Panc1 (cell line): Measurements from ENCODE around the gene KCNJ14. TPM values are rescaled to one million over a fixed set of nuclear protein-coding genes. Genes with fewer than 3 reads are reported as not detected.
A peak's percentile ranks its signal among the peaks of the same experiment; 100 is the strongest.

Source experiments
- ATAC-seq: fragments of 200-7000 bp; cut with Tn5 transposase; 2 replicates; pipeline ENCODE4 v1.9.1; 2020; ENCODE audit warnings: mild to moderate bottlenecking, moderate library complexity
- BruUV-seq: library from RNA; stranded (reverse); fragments of 400-500 nt; replicated peaks from 2 replicates; lab custom pipeline; 2021; lab: Mats Ljungman, UMichigan
- CTCF ChIA-PET: fragments of 300-600 bp; sonication (Branson Sonifier 250); formaldehyde crosslinking; loops from one replicate; lab custom pipeline; 2022; ENCODE audit warnings: antibody characterized with exemption; lab: Charles Lee
- POLR2A ChIA-PET: fragments of 300-600 bp; sonication (Branson Sonifier 250); formaldehyde crosslinking; loops from one replicate; lab custom pipeline; 2022; ENCODE audit warnings: antibody characterized with exemption; lab: Charles Lee
- DNase-seq: peaks from one replicate; pipeline ENCODE4 v3.0.0-alpha.2; 2010; ENCODE audit warnings: low read depth, low spot score
- H3K27ac ChIP-seq: 2 replicates; pipeline ENCODE4 v1.5.1; 2011; ENCODE audit warnings: mild to moderate bottlenecking, low read length, inconsistent platforms
- H3K27me3 ChIP-seq: fragments of 200-500 bp; sonication (Bioruptor generic); 2 replicates; pipeline ENCODE4 v1.6.0; 2014; ENCODE audit warnings: low read length, inconsistent platforms; ENCODE audit not compliant: control insufficient read depth, insufficient read depth
- H3K36me3 ChIP-seq: fragments of 200-500 bp; sonication (Bioruptor generic); 2 replicates; pipeline ENCODE4 v1.5.1; 2014; ENCODE audit warnings: inconsistent platforms, mild to moderate bottlenecking, low read length, moderate library complexity; ENCODE audit not compliant: control insufficient read depth, insufficient read depth
- H3K4me1 ChIP-seq: 2 replicates; pipeline ENCODE4 v1.5.1; 2011; ENCODE audit warnings: inconsistent platforms, mild to moderate bottlenecking, low read length, moderate library complexity; ENCODE audit not compliant: control insufficient read depth, insufficient read depth
- H3K4me3 ChIP-seq, 2 experiments: 2 replicates each; pipeline ENCODE4 v1.5.1; 2011 to 2012; ENCODE audit warnings: low read depth in 2 of 2, low read length in 2 of 2, mild to moderate bottlenecking in 2 of 2, inconsistent platforms in 1 of 2, moderate library complexity in 1 of 2
- H3K9me3 ChIP-seq: fragments of 200-500 bp; sonication (Bioruptor generic); 2 replicates; pipeline ENCODE4 v1.5.1; 2014; ENCODE audit warnings: low read depth, mild to moderate bottlenecking, inconsistent platforms, low read length, moderate library complexity; ENCODE audit not compliant: control insufficient read depth, insufficient read depth
- POLR2AphosphoS5 ChIP-seq: IDR thresholded peaks from 2 replicates; pipeline ENCODE4 v1.6.1; 2012; ENCODE audit warnings: mild to moderate bottlenecking, low read depth, low read length, moderate library complexity
- SIN3A ChIP-seq: IDR thresholded peaks from 2 replicates; pipeline ENCODE4 v1.6.1; 2012; ENCODE audit warnings: low read depth, mild to moderate bottlenecking, low read length, moderate library complexity, borderline replicate concordance; ENCODE audit not compliant: insufficient read depth
- TCF7L2 ChIP-seq: IDR thresholded peaks from 2 replicates; pipeline ENCODE4 v1.6.1; 2011; ENCODE audit warnings: mild to moderate bottlenecking, low read depth, low read length, inconsistent platforms
- in situ Hi-C: cut with HindIII; loops from 2 replicates; pipeline ENCODE4 v1.10.0; 2016; ENCODE audit warnings: low sequenced_read_pairs, low pct_unique_long_range_greater_than_20kb
- intact Hi-C: fragments of 100-400 bp; cut with micrococcal nuclease; formaldehyde crosslinking; loops from one replicate; pipeline ENCODE4 v1.10.0; 2022; ENCODE audit not compliant: unreplicated experiment
- total RNA-seq: library from RNA; stranded (reverse); gene quantifications from one replicate; pipeline ENCODE4 v1.2.1, GENCODE V29; 2021; ENCODE audit not compliant: unreplicated experiment
- TF ChIP-seq, protein P1 (sequence below): fragments of 450-650 bp; IDR thresholded peaks from 2 replicates; pipeline ENCODE4 v1.5.1; 2017; ENCODE audit warnings: mild to moderate bottlenecking
- TF ChIP-seq, protein P2 (sequence below), 2 experiments: IDR thresholded peaks; 2 replicates each; pipeline ENCODE4 v1.6.1; 2011 to 2012; ENCODE audit warnings: low read depth in 2 of 2, control low read depth in 1 of 2, low read length in 1 of 2, mild to moderate bottlenecking in 1 of 2, moderate library complexity in 1 of 2; ENCODE audit not compliant: insufficient read depth in 1 of 2

KCNJ14 gene
- total RNA-seq, 1 experiment from 2014 or later: 2.9 TPM

- H3K4me3 ChIP-seq: no peak overlapping the region
- POLR2A ChIA-PET: no interaction called here
- H3K27ac ChIP-seq: no peak overlapping the region
- H3K9me3 ChIP-seq: no peaks in the 10 kb centered on the region
- no peak for DNase-seq
- ATAC-seq: peak; percentile 24; the same call in 1 of the 2 replicates
- intact Hi-C loops: no loop called here
- CTCF ChIA-PET: no interaction called here
- in situ Hi-C loops: no loop called here
- BruUV-seq: no TSS peak
- no peaks in the 10 kb centered on the region for H3K27me3 ChIP-seq
- peaks cover 7% of the 10 kb centered on the region for H3K4me1 ChIP-seq
- TF ChIP-seq, protein P1, sequence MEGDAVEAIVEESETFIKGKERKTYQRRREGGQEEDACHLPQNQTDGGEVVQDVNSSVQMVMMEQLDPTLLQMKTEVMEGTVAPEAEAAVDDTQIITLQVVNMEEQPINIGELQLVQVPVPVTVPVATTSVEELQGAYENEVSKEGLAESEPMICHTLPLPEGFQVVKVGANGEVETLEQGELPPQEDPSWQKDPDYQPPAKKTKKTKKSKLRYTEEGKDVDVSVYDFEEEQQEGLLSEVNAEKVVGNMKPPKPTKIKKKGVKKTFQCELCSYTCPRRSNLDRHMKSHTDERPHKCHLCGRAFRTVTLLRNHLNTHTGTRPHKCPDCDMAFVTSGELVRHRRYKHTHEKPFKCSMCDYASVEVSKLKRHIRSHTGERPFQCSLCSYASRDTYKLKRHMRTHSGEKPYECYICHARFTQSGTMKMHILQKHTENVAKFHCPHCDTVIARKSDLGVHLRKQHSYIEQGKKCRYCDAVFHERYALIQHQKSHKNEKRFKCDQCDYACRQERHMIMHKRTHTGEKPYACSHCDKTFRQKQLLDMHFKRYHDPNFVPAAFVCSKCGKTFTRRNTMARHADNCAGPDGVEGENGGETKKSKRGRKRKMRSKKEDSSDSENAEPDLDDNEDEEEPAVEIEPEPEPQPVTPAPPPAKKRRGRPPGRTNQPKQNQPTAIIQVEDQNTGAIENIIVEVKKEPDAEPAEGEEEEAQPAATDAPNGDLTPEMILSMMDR: no peak
- TF ChIP-seq, protein P2, sequence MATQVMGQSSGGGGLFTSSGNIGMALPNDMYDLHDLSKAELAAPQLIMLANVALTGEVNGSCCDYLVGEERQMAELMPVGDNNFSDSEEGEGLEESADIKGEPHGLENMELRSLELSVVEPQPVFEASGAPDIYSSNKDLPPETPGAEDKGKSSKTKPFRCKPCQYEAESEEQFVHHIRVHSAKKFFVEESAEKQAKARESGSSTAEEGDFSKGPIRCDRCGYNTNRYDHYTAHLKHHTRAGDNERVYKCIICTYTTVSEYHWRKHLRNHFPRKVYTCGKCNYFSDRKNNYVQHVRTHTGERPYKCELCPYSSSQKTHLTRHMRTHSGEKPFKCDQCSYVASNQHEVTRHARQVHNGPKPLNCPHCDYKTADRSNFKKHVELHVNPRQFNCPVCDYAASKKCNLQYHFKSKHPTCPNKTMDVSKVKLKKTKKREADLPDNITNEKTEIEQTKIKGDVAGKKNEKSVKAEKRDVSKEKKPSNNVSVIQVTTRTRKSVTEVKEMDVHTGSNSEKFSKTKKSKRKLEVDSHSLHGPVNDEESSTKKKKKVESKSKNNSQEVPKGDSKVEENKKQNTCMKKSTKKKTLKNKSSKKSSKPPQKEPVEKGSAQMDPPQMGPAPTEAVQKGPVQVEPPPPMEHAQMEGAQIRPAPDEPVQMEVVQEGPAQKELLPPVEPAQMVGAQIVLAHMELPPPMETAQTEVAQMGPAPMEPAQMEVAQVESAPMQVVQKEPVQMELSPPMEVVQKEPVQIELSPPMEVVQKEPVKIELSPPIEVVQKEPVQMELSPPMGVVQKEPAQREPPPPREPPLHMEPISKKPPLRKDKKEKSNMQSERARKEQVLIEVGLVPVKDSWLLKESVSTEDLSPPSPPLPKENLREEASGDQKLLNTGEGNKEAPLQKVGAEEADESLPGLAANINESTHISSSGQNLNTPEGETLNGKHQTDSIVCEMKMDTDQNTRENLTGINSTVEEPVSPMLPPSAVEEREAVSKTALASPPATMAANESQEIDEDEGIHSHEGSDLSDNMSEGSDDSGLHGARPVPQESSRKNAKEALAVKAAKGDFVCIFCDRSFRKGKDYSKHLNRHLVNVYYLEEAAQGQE (IDR thresholded peaks at IDR 0.05; ENCODE audit: insufficient read depth in 1 of 2, low read depth in 2 of 2, low read length in 1 of 2): no peak
- TF ChIP-seq TCF7L2 (no peak), SIN3A (no peak), POLR2AphosphoS5 (no peak)
- H3K36me3 ChIP-seq: no peaks in the 10 kb centered on the region; the same call in 1 of the 2 replicates
Observed at GRCh38 chr19:48479686-48480085, 24.3 kb downstream of the KCNJ14 start.

DNA sequence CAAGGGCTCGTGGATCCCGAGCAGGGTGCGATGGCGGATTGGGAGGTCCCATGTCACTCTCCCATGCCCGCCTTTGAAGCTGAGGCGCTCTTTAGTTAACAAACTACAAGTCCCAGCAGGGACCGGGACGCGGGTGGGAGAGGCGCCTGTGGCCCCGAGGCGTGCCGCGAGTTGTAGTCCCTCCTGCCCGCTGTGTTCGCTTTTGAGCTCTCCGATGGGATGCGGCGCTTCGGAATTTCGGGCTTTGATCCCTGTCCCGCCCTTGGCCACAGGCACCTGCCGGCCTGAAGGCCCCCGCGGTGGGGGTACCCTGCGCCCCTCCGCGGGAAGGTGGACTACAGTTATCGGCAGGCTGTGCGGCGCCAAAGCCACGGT, 24.8 kb downstream of the KCNJ14 start:
- ChIA-PET POLR2A (no interaction called here), CTCF (no interaction called here)
- no peaks in the 10 kb centered on the region for H3K9me3 ChIP-seq
- no peak overlapping the region for H3K27ac ChIP-seq
- DNase-seq: no peak
- no peak for ATAC-seq
- TF ChIP-seq POLR2AphosphoS5 (0 out of 2 replicates have a peak, but pooled peaks have one; percentile 8), TCF7L2 (no peak)
- no peaks in the 10 kb centered on the region; the same call in 1 of the 2 replicates for H3K36me3 ChIP-seq
- no TSS peak for BruUV-seq
- in situ Hi-C loops: no loop called here
- H3K27me3 ChIP-seq: no peaks in the 10 kb centered on the region
- H3K4me3 ChIP-seq: no peak overlapping the region
- peaks cover 9% of the 10 kb centered on the region for H3K4me1 ChIP-seq
- intact Hi-C loops: no loop called here
